Measurements from ENCODE around the gene PRSS36.

The PRSS36 gene

DNA sequence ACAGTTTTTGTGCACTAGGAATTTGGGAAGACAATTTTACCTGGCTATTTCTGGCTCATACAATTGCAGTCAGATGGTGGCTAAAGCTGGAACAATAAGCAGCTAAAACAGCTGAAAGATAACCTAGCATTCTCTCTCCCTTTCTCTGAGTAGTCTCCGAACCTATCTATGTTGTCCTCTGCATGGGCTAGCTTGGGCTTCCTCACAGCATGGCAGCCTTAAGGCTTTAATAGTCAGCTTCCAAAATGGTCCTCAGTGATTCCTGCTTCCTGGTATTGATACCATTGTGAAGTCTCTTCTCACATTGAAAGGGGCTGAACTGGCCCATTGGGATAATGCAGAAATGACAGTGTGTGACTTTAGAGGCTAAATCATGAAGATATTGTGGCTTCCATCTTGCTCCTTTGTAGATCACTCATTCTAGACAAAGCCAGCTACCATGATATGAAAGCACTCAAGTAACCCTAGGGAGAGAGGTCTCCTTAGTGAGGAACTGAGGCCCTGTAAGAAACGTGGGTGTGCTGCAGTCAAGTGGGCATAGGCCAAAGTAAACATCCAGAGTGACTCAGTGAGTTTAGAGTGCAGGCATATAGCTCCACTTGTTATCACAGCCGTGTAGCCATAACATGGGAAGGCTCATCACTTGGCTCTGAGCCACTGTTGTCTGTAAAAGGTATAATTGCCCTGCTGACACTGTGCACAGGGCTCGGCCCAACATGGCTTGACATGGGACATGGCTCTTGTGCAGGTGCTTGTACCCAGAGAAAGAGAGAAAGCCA, 49.8 kb downstream of the PRSS36 start:
- DNase-seq (ENCODE audit: low read depth), result no peak

DNA sequence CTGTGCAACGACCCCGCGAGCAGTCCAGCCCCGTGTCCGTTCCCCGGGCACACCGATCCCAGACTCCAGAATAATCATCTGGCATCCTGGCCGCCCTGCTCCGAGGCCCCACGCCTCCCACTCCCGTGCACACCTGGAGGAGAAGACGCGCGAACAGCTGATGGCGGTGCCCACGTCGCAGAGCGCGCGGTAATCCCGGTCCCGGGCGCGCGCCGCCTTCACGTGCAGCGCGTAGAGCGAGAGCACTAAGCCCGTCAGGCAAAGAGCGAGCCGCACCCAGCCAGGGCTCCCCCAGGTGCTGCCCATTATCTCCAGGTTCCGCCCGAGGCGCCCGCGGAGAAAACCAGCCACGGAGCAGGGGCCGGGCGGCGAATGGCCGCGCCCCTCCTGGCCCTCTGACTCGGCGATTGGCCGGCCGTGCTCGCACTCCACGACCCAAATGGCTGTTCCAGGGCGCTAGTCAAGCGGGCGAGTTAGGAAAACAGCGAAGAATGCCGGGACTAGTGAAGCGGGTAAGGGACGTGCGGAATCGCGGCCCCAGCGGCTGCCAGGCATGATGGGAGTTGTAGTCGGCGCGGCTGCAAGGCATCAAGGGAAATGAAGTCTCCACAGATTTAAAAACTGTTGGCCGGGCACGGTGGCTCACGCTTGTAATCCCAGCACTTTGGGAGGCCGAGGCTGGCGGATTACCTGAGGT, 55.3 kb downstream of the PRSS36 start, which contains the start of gene VKORC1:
Gene VKORC1 (minus strand): TSS at position 374 of the 697 bp plus-strand sequence. CDS start 68 bp downstream, at position 306.
- DNase-seq (ENCODE audit: low read depth), result peak; percentile 90

DNA sequence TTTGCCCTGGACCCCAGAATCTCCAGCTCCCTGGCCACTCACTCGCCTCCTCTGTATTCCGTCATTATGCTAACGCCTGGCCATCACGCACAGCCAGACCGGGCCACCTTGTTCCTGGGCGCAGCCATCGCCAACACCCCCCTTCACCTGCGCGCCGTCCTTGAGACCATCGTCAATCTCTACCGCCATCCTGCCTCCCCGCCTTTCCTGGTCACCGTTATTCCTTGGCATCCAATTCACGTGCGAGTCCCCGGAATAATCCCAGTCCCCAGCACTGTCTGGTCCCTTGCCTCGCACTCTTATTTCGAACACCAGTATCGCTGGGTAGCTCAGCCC, 55.8 kb downstream of the PRSS36 start:
- DNase-seq (ENCODE audit: low read depth), result no peak

DNA sequence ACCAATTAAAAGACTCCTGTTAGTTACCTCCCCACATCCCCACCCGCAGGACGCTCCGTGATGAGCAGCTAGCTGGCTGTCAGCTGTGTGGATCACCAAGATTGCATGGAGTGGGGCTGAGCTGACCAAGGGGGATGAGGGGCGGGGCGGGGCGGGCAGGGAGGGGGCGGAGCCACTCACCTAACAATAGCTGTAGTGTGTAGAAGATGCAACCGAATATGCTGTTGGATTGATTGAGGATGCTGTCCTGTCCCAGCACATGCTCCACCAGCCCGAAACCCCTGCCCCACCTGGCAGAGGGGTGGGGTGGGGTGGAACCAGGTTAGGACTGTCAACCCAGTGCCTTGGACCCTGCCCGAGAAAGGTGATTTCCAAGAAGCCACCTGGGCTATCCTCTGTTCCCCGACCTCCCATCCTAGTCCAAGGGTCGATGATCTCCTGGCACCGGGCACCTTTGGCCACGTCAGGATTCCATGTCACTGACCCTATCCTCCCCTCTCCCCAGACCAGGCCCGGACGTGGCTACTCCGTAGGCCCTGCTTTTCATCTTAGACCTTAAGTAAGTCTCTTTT, 56.6 kb downstream of the PRSS36 start:
- no peak for DNase-seq (ENCODE audit: low read depth)

- DNase-seq (ENCODE audit: low read depth), result no peak
Measured at GRCh38 chr16:31092330-31092729, 57.5 kb downstream of the PRSS36 start.

DNA sequence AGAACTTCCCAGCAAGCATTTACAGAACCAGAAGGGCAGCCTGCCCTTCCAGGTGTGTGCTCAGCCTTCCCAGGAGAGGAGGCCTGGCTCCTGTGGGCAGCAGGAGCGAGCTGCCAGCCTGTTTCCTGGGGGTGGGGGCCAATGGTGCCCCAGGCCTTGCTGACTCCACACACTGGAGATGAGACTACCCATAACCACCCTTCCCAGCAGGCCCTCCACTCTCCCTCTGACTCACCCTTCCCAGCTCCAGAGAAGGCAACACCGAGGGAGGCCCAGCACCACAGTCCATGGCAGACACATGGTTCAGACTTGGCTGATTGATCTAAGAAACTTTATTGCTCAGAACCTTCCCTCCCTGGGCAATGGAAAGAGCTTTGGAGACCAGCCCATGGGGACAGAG, 59.3 kb downstream of the PRSS36 start:
- no peak for DNase-seq (ENCODE audit: low read depth)

GRCh38 chr16:31089199-31089598, 60.7 kb downstream of the PRSS36 start:
- DNase-seq (ENCODE audit: low read depth), result no peak
